Spleen (tissue), 11 donors: ENCODE data around the gene NECTIN4. TPM values are rescaled to one million over a fixed set of nuclear protein-coding genes. Genes with fewer than 3 reads are reported as not detected.

Source experiments
- DNase-seq: peaks from one replicate; pipeline ENCODE4 v3.0.0-alpha.2; 2020
- H3K27ac ChIP-seq, 8 donors: fragments of 200-600 bp; sonication (generic) in 7 of 8; 1 replicate in 4 of 8; 2 replicates in 4 of 8; pipeline versions ENCODE4 v1.5.0 to v1.8.0; 2016 to 2021; ENCODE audit warnings: inconsistent platforms in 4 of 8, mild to moderate bottlenecking in 4 of 8, moderate library complexity in 1 of 8
- H3K27me3 ChIP-seq, 7 donors: fragments of 200-600 bp; sonication (generic) in 6 of 7; replicated peaks in 1 of 7; 1 replicate in 4 of 7; 2 replicates in 3 of 7; pipeline versions ENCODE4 v1.5.0 to v1.8.0; 2016 to 2021; ENCODE audit warnings: inconsistent platforms in 3 of 7, mild to moderate bottlenecking in 1 of 7
- H3K36me3 ChIP-seq, 6 donors: fragments of 200-600 bp; sonication (generic) in 5 of 6; 1 replicate in 4 of 6; 2 replicates in 2 of 6; pipeline versions ENCODE4 v1.5.0 to v1.8.0; 2016 to 2021; ENCODE audit warnings: inconsistent platforms in 2 of 6
- H3K4me1 ChIP-seq, 6 donors: fragments of 200-600 bp; sonication (generic) in 5 of 6; 1 replicate in 3 of 6; 2 replicates in 3 of 6; pipeline versions ENCODE4 v1.5.0 to v1.8.0; 2016 to 2021; ENCODE audit warnings: inconsistent platforms in 3 of 6
- H3K4me3 ChIP-seq, 8 donors: fragments of 200-600 bp; sonication (generic) in 7 of 8; 1 replicate in 4 of 8; 2 replicates in 4 of 8; pipeline versions ENCODE4 v1.5.0 to v1.8.0; 2016 to 2021; ENCODE audit warnings: inconsistent platforms in 4 of 8, mild to moderate bottlenecking in 4 of 8, moderate library complexity in 2 of 8
- H3K9me3 ChIP-seq, 8 donors: fragments of 200-600 bp; sonication (generic) in 7 of 8; 1 replicate in 4 of 8; 2 replicates in 4 of 8; pipeline versions ENCODE4 v1.5.0 to v1.8.0; 2016 to 2021; ENCODE audit warnings: inconsistent platforms in 4 of 8
- POLR2A ChIP-seq, 3 donors: fragments of 450-650 bp; IDR thresholded peaks; one replicate each; pipeline ENCODE4 v1.5.1; 2017; ENCODE audit warnings: antibody characterized with exemption in 3 of 3, mild to moderate bottlenecking in 1 of 3
- POLR2AphosphoS5 ChIP-seq, 3 donors: sonication (generic); formaldehyde crosslinking; IDR thresholded peaks; one replicate each; pipeline ENCODE4 v1.5.1; 2017; ENCODE audit warnings: antibody characterized with exemption in 3 of 3
- WGBS, 5 donors: extraction: QIAGEN DNeasy Blood & Tissue Kit in 3 of 5; methylation state at CpG; one replicate each; pipeline versions ENCODE4 v1.1.5 to v1.1.7; 2013 to 2018; 5-methylcytosine and 5-hydroxymethylcytosine counted together
- intact Hi-C: fragments of 100-400 bp; cut with DNase I; formaldehyde crosslinking; loops from one replicate; pipeline ENCODE4 v1.15.0; 2023; ENCODE audit warnings: low total_unique reads
- polyA plus RNA-seq, 3 donors: library from polyadenylated mRNA; stranded (reverse); fragments of 200-250 nt; gene quantifications; one replicate each; pipeline ENCODE4 v1.2.1, GENCODE V29; 2013
- total RNA-seq, 7 donors: library from RNA; depleted of rRNA in 3 of 7; stranded (reverse); fragments of >200 nt in 3 of 7; fragmentation: NEBNext Ultra II Directional in 4 of 7; extraction: Animal tissue kit (Norgen Biotek cat#: 25700) in 4 of 7; gene quantifications; one replicate each; pipeline versions ENCODE4 v1.1.0 to v1.2.1, GENCODE V29; 2016 to 2021
- TF ChIP-seq, protein P1 (sequence below), 11 experiments: fragments of 200-600 bp in 7 of 11; fragments of 450-650 bp in 4 of 11; sonication (generic) in 4 of 11; IDR thresholded peaks in 8 of 11; conservative IDR thresholded peaks in 3 of 11; 1 replicate in 7 of 11; 2 replicates in 4 of 11; pipeline versions ENCODE4 v1.4.0 to v1.8.0; 2016 to 2021; ENCODE audit warnings: antibody characterized with exemption in 11 of 11, inconsistent platforms in 4 of 11, mild to moderate bottlenecking in 1 of 11
- donor health status: healthy with polysubstance abuse.
- donor health status: DM: no; HTN: no; CAD: no; lungs with moderate emphysema.
- donor health status: DM: no; HTN: no; CAD: no.
- donor health status: Bipolar disorder and iron deficiency.
- donor health status: healthy.
- donor health status: DM: no; HTN: no; CAD: no.
- donor health status: DM: yes; HTN: yes; CAD: no.

The NECTIN4 gene
- total and polyA plus RNA-seq, 10 donors = 0.03 to 0.06 (median 0.04) TPM; not detected in 7

DNA sequence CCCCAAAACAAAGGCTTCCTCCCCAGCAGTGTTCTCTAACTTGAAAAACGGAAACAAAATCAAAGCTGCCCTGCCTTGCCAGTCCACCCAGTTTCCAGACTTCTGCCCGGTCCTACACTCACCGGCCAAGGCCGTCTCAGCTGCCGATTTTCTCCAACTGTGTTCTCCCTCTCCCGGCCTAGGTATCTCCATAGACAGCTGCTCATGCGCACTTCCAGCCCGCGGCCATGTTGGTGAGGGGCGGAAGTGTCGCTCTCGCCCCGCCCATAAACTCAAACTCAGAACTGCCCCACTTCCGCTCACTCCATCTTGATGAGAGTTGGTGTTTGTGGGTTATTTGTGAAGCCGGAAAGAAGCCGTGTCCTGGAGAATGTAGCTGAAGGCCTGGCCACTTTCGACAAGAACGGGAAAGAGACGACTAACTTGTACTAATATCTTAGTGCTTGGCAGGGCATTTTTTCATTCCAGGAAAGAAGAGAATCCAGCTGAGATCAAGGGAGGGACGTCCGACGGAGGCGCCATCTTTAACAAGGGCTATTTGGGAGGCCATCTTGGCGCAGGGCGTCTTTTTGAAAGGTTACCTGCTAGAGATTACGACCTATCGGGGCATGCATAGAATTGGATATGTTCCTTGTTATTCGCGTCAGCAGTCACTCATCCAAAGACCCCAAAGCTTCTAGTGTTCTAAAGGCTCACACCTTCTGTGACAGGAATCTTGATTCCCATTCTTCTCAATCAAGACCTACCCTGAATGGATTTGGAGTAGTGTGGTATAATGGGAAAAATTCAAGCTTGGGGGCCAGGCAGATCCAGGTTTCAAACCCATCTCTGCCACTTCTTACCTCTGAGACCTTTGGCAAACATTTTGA is 43.4 kb downstream of the NECTIN4 start, which contains the start of gene USF1:
USF1 (minus strand) TSS at position 242 of the 869 bp plus-strand sequence. CDS start 2,702 bp downstream, outside the sequence.
- Histone ChIP-seq H3K9me3 (no peaks in the 10 kb centered on the region), H3K36me3 (peaks cover 7 to 68% (median 56%) of the 10 kb centered on the region in 6 donors), H3K27ac (peak within 1 kb of the TSS; percentile 93 to 99 (median 98)), H3K4me1 (peaks cover 20 to 86% (median 50%) of the 10 kb centered on the region in 6 donors), H3K4me3 (peak within 1 kb of the TSS; percentile 70 to 98 (median 94)), H3K27me3 (no peaks in the 10 kb centered on the region)
- intact Hi-C loops = loop anchor here (10.0 kb wide), 1 partner anchor 49 kb away; the partner anchor contains the start of gene KLHDC9
- TF ChIP-seq, protein P1, sequence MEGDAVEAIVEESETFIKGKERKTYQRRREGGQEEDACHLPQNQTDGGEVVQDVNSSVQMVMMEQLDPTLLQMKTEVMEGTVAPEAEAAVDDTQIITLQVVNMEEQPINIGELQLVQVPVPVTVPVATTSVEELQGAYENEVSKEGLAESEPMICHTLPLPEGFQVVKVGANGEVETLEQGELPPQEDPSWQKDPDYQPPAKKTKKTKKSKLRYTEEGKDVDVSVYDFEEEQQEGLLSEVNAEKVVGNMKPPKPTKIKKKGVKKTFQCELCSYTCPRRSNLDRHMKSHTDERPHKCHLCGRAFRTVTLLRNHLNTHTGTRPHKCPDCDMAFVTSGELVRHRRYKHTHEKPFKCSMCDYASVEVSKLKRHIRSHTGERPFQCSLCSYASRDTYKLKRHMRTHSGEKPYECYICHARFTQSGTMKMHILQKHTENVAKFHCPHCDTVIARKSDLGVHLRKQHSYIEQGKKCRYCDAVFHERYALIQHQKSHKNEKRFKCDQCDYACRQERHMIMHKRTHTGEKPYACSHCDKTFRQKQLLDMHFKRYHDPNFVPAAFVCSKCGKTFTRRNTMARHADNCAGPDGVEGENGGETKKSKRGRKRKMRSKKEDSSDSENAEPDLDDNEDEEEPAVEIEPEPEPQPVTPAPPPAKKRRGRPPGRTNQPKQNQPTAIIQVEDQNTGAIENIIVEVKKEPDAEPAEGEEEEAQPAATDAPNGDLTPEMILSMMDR (IDR thresholded peaks at IDR 0.05 in 8 of 11, conservative IDR thresholded peaks at IDR 0.05 in 3 of 11) = peak in 1 of 11 experiments; percentile 15
- TF ChIP-seq POLR2A (IDR thresholded peaks at IDR 0.05) = peak; percentile 59 to 71 (median 61)
- peak; percentile 85 to 98 (median 95) for TF ChIP-seq POLR2AphosphoS5 (IDR thresholded peaks at IDR 0.05)
- 0 to 1% (median 0%) methylated on average over 29 of the region's 29 CpGs for WGBS, 5 donors
- peak; percentile 96 for DNase-seq

DNA sequence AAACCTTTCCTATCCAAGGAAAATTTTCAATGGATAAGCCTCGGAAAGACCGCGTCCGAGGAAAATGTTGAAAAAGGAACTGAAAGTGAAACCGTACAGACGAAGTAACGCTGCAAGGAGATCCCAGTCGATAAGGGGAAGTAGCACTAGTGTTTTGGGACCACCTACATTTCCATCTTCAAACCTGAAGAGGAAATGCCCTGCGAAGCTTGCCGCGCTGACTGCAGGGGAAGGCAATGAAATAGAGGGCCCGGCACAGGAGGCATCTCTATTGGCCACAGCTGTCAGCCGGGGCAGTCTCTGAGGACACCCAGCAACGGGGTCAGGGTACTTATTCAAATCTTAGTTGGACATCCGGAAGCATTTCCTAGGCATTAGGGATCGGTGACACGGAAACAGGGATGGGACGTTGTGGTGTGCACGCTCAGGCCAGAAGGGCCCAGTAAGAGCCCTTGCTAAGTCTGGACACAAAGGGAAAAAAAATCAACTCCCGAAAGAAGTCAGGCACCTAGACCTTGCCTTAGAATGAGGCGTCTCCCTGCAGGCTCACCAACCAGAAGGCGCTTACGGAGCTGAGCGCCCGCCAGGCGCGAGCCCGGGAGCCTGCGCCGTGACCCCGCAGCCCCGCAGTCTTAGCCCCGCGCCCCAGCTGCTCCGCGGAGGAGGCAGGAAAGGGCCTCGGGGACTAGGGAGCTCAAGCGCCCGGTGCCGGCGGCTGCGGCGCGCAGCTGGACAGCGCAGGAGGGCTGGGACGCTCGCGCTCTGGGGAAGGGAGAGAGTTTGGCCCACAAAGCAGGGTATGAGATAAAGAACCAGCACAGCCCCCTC is 44.2 kb downstream of the NECTIN4 start:
- peak; percentile 94 for DNase-seq
- intact Hi-C loops = loop anchor here (10.0 kb wide), 1 partner anchor 50 kb away; the partner anchor contains the start of gene KLHDC9
- H3K9me3 ChIP-seq = no peaks in the 10 kb centered on the region
- H3K36me3 ChIP-seq = peaks cover 5 to 68% (median 57%) of the 10 kb centered on the region in 6 donors
- peaks cover 20 to 81% (median 50%) of the 10 kb centered on the region in 6 donors for H3K4me1 ChIP-seq
- H3K27ac ChIP-seq = peak overlapping the region; percentile 93 to 99 (median 98)
- H3K4me3 ChIP-seq = peak overlapping the region; percentile 70 to 98 (median 94)
- WGBS, 5 donors = 0 to 1% (median 0%) methylated on average over 32 to 48 of the region's 48 CpGs
- peak in 1 of 3 donors; percentile 72 for TF ChIP-seq POLR2A (IDR thresholded peaks at IDR 0.05)
- TF ChIP-seq, protein P1 (IDR thresholded peaks at IDR 0.05 in 8 of 11, conservative IDR thresholded peaks at IDR 0.05 in 3 of 11) = peak in 2 of 11 experiments; percentile 6 to 23
- peak; percentile 79 to 90 (median 86) for TF ChIP-seq POLR2AphosphoS5 (IDR thresholded peaks at IDR 0.05)
- H3K27me3 ChIP-seq = no peaks in the 10 kb centered on the region

DNA sequence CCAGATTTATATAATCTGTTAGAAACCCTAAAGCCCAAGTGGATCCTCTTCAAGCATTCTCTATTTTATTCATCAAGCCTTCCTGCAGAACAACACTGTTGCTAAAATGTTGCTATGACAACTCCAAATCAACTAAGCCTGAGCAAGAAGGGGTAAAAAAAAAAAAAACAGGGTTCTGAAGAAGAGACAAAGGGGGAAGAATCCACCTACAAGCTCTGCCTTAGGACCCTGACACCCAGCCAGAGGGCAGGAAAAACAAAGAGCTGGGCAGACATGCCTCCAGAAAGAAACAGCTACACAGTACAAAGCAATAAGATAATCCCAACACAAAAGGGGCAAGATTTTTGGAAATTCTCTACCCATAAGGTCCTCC is 44.8 kb downstream of the NECTIN4 start:
- no peak for DNase-seq
- intact Hi-C loops = loop anchor here (10.0 kb wide), 1 partner anchor 50 kb away; the partner anchor contains the start of gene KLHDC9
- peaks cover 20 to 81% (median 54%) of the 10 kb centered on the region in 6 donors for H3K4me1 ChIP-seq
- peaks cover 5 to 68% (median 57%) of the 10 kb centered on the region in 6 donors for H3K36me3 ChIP-seq
- H3K9me3 ChIP-seq = no peaks in the 10 kb centered on the region
- peak overlapping the region; percentile 70 to 98 (median 94) for H3K4me3 ChIP-seq
- no peaks in the 10 kb centered on the region for H3K27me3 ChIP-seq
- peak overlapping the region; percentile 93 to 99 (median 98) for H3K27ac ChIP-seq
- TF ChIP-seq POLR2AphosphoS5 (IDR thresholded peaks at IDR 0.05) = no peak
- TF ChIP-seq POLR2A (IDR thresholded peaks at IDR 0.05) = no peak
- TF ChIP-seq, protein P1 (IDR thresholded peaks at IDR 0.05 in 8 of 11, conservative IDR thresholded peaks at IDR 0.05 in 3 of 11) = no peak
